SK-N-SH treated with all-trans-retinoic acid at 6 μM for 48 hours (cell line): ENCODE data around the gene COPG2.

Experiments
- ARNTL ChIP-seq: fragments of 450-650 bp; formaldehyde crosslinking; IDR thresholded peaks from 2 replicates; pipeline ENCODE4 v1.5.0; 2020; ENCODE audit warnings: low read depth, mild to moderate bottlenecking, moderate library complexity, borderline replicate concordance
- CSRNP3 ChIP-seq: fragments of 250-450 bp; sonication (Bioruptor Pico); IDR thresholded peaks from 2 replicates; pipeline ENCODE4 v1.5.1; 2021; ENCODE audit warnings: mild to moderate bottlenecking, moderate library complexity
- ISL1 ChIP-seq: fragments of 250-450 bp; sonication (Bioruptor Pico); IDR thresholded peaks from 2 replicates; pipeline ENCODE4 v2.1.2; 2022; ENCODE audit warnings: mild to moderate bottlenecking, moderate library complexity
- OSR1 ChIP-seq: fragments of 250-450 bp; sonication (Bioruptor Pico); IDR thresholded peaks from 2 replicates; pipeline ENCODE4 v1.8.0; 2022; ENCODE audit warnings: moderate library complexity, mild to moderate bottlenecking, inconsistent platforms
- PATZ1 ChIP-seq: fragments of 250-450 bp; sonication (Bioruptor Pico); IDR thresholded peaks from 2 replicates; pipeline ENCODE4 v1.8.0; 2020; ENCODE audit warnings: mild to moderate bottlenecking, moderate library complexity, borderline replicate concordance
- POU6F1 ChIP-seq: fragments of 250-450 bp; sonication (Bioruptor Pico); IDR thresholded peaks from 2 replicates; pipeline ENCODE4 v1.8.0; 2021; ENCODE audit warnings: low read depth, mild to moderate bottlenecking, moderate library complexity, borderline replicate concordance
- PPARA ChIP-seq: fragments of 250-450 bp; sonication (Bioruptor Pico); IDR thresholded peaks from 2 replicates; pipeline ENCODE4 v1.5.0; 2020; ENCODE audit warnings: mild to moderate bottlenecking, borderline replicate concordance
- RARB ChIP-seq: fragments of 250-450 bp; sonication (Bioruptor Pico); IDR thresholded peaks from 2 replicates; pipeline ENCODE4 v1.8.0; 2021; ENCODE audit warnings: mild to moderate bottlenecking, moderate library complexity
- SNAI2 ChIP-seq: fragments of 250-450 bp; sonication (Bioruptor Pico); IDR thresholded peaks from 2 replicates; pipeline ENCODE4 v1.5.0; 2020; ENCODE audit warnings: mild to moderate bottlenecking, moderate library complexity
- TOX ChIP-seq: fragments of 250-450 bp; sonication (Bioruptor Pico); IDR thresholded peaks from 2 replicates; pipeline ENCODE4 v1.8.0; 2021; ENCODE audit warnings: mild to moderate bottlenecking, moderate library complexity, borderline replicate concordance
- ZC3H10 ChIP-seq: fragments of 250-450 bp; sonication (Bioruptor Pico); IDR thresholded peaks from 2 replicates; pipeline ENCODE4 v1.5.1; 2021; ENCODE audit warnings: mild to moderate bottlenecking, moderate library complexity
- ZNF8 ChIP-seq: fragments of 450-650 bp; formaldehyde crosslinking; IDR thresholded peaks from 2 replicates; pipeline ENCODE4 v1.5.0; 2020; ENCODE audit warnings: mild to moderate bottlenecking, moderate library complexity

- TF ChIP-seq SNAI2 (no peak), RARB (CRISPR knock-in tag) (no peak), ARNTL (CRISPR knock-in tag) (no peak), ISL1 (CRISPR knock-in tag) (no peak), TOX (CRISPR knock-in tag) (no peak), ZC3H10 (CRISPR knock-in tag) (no peak), PATZ1 (CRISPR knock-in tag) (no peak), POU6F1 (CRISPR knock-in tag) (no peak), OSR1 (CRISPR knock-in tag) (no peak), PPARA (no peak), CSRNP3 (CRISPR knock-in tag) (no peak), ZNF8 (CRISPR knock-in tag) (no peak)
These were observed 53.0 kb downstream of the COPG2 start for GRCh38 chr7:130615583-130615982.
